GM21737 (cell line): ENCODE results near the gene OAS1.

Experiments
- ATAC-seq: cut with Tn5 transposase; IDR thresholded peaks from one replicate; pipeline ENCODE4 v1.9.1; 2021; ENCODE audit warnings: mild to moderate bottlenecking, moderate library complexity; ENCODE audit not compliant: unreplicated experiment

Gene OAS1

DNA sequence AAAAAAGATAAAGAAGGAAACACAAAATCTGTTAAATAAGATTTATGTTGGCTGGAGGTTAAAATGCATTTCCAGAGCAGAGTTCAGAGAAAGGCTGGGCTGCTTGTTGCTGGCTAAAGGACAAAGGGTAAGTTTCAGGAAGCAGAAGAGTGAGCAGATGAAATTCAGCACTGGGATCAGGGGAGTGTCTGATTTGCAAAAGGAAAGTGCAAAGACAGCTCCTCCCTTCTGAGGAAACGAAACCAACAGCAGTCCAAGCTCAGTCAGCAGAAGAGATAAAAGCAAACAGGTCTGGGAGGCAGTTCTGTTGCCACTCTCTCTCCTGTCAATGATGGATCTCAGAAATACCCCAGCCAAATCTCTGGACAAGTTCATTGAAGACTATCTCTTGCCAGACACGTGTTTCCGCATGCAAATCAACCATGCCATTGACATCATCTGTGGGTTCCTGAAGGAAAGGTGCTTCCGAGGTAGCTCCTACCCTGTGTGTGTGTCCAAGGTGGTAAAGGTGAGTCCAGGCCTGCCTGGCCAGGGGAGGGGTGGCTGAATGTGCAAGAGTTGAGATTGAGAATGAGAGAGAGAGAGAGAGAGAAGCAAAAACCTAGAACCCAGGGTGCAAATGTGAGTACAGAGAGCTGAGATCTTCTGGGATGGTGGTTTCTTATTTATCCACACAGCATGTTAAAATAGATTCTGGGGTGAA, at the start of gene OAS1:
Gene OAS1 (plus strand): TSS at position 251 of the 703 bp plus-strand sequence. CDS start 78 bp downstream, at position 329.
- peak; percentile 64 for ATAC-seq

DNA sequence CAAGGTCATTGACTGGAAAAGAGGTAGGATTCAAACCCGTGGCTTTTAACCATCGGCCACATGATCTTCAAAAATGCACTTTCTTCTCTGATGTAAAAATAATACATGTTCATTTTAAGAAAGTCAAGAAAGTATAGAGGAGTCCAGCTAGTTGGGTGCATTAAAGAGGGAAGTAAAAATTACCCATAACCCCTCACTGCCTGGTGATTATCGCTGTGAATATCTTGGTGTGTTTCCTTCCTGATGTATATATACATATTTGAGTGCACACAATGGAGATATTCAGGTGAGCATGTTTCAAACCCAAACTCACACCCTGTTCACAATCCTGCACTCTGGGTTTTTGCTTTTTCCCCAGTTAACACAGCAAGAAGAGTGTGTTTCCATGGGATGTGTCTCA, 47.5 kb upstream of the OAS1 start:
- no peak for ATAC-seq

DNA sequence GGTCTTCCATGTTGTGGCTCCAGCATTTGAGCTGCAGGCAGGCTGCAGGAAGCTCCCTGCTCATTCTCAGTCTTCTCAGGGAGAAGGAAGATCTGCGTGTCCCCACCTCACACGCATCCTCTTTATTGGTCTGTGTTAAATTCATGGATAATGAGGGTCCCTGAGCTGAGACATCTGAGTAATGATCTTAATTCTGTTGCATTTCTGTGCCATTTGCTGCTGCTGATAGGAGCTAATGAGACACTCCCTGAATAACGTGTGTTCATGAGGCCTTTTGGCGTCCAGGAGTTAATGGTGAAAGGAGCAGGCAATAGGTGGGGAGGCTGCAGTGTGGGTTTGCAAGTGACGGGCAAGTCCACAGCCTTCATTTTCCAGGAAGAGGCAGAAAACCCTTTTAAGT, 46.6 kb upstream of the OAS1 start:
- no peak for ATAC-seq

DNA sequence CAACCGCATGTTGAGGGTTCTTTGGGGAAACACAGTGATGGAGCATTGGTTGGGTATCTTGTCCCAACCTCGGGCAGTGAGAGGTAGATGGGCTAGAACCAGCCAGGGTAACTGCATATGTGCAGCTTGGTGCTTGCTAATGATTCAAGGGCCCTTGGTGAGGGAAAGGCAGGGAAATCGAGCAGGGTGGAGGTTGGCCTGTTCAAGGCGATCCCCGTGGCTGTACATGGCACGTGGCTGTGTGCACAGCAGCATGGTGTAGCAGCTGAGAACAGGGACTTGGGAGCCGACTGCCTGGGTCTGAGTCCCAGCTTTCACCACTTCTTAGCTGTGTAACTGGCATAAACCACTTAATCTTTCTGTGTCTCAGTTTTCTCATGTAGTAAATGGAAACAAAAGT, 45.5 kb upstream of the OAS1 start:
- ATAC-seq: no peak

DNA sequence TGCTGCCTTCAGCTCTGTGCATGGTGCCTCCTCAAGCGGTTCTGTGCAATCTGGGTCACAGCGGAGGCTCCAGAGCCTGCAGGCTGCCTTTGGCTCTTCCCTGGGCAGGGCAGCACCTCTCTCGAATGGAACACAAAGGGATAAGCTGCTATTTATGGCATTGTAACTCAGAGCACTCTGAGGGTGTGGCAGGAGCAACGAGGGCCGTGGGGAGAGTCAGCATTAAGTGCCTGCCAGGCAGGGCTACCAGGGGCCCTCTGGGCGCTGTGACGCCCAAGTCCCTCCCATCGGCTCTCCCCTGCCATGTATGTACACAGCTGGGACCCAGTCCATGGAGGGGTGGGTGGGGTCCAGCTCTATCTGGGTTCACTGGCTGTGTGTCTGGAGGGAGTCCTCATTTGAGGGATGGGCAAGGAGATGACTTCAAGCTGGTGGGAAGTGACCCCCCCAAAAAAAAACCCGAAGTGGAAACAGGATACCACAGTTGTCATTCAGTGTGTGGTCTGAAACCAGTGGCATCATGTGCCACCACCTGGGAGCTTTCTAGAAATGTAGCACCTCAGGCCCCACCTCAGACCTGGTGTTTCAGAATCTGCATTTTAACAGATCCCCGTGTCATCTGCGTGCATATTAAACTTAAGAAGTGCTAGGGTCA, 44.0 kb upstream of the OAS1 start:
- no peak for ATAC-seq

DNA sequence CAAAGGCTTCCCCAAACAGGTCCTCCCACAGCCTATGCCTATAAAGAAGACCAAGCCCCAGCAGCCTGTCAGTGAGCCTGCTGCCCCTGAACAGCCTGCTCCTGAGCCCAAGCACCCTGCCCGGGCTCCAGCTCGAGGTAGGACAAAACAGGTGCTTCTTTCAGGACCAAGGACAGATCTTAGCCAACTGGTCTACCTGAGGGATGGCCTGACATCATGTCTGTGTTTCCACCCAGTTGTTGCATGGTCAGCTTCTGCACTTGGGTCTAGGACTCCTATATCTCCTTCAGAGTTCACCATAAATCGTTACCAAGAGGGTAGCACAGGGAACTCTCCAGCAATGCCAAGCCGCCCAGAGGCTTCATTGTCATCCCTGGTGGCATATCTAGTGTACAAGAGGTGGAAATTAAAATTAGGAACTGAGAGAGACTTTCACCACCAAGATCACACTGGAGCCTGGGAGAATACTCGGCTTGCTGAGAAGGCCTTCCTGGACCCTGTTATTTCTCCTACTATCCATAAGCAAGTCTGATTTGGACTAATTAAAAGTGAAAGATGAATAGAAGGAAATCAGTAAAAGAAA, 38.2 kb upstream of the OAS1 start:
- no peak for ATAC-seq

DNA sequence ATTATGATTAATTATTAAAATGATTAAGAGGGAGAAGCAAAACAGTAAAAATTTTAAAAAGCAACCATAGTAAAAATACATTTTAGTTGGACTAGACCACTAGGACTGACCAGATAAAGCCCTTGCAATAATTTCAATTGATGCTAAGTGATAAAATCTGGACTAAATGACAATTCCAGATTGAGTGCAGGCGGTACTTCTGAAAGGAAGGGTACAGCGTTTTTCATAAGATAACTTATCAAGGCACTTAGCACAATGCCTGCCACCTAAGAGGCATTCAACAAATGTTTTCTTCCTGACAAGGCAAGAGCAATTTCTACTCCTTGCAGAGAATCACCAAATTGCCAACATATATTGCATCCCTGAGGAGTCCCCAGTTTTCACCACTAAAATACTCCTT, 37.7 kb upstream of the OAS1 start:
- ATAC-seq: no peak

DNA sequence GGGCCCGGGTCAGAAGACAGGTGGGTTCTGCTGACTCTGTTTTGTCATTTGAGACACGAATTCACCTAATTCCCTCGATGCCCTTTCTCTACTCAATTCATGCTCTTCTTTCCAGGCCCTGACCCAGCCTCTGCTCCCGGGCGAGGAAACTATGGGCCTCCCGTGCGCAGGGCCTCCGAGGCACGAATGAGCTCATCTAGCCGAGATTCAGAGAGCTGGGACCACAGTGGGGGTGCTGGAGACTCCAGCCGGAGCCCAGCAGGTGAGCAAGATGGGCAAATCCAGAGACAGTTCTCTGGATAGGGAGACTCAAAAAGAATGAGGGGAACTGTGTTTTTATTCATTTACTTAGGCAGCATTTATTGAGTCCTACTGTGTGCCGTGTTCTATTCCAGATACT, 37.0 kb upstream of the OAS1 start:
- no peak for ATAC-seq

DNA sequence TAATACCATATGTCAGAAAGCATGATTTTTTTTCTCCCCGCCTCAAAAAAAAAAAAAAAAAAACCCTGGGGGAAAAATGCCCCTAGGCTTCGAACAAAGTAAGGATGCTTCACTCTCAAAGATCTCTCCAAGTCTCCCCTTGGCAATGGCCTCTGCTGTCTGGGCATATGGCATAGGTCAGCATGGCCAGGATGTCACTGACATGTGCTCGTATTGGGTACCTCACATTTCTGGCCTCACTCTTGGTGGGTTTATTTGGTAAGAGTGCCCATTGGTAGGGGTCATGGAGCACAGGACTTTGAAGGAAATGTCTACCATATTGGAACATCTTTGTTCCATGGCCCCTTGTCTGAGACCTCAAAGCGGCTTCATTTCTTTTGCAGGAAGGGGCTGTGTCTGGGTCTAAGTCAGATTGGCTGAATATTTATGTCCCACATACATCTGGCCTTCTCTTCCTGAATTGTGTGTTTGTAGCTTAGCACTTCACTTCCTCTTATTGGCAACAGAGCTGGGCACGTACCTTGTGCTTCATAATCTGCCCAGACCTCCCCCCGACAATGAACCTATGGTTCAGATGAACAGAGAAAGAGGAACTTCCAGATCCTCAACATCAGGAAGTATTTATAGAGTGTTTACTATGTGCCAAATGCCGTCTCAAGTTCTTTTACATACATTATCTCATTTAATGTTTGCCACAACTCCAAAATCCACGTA, 36.3 kb upstream of the OAS1 start:
- no peak for ATAC-seq

DNA sequence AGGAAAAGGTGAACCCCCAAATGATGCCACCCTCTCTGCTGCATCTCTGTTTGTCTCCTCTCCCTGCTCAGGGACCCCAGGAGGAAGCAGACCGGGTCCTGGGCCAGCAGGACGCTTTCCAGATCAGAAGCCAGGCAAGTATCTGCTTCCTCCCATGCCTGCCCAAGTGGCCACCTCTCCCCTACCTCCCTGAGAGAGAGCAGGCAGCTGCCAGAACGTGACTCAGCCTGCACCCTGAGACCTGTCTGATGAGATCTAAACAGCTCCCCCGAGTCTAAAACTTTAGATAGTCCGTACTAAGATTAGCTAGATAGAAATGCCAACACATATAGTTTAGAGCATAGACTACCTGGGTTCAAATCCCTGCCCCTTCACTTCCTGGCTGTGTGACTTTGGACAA, 31.2 kb upstream of the OAS1 start:
- no peak for ATAC-seq

DNA sequence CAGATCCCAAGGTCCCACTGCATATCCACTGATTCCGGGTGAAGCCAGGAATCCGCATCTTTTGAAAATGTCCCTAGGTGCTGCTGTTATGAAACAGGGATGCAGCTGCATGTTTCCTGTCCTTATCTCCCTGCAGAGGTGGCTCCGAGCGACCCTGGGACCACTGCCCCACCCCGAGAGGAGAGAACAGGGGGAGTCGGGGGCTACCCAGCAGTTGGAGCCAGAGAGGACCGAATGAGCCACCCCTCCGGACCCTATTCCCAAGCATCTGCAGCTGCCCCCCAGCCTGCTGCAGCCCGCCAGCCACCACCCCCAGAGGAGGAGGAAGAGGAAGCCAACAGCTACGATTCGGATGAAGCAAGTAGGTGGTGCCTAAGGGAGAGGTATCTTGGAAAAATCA, 30.3 kb upstream of the OAS1 start:
- ATAC-seq: no peak

DNA sequence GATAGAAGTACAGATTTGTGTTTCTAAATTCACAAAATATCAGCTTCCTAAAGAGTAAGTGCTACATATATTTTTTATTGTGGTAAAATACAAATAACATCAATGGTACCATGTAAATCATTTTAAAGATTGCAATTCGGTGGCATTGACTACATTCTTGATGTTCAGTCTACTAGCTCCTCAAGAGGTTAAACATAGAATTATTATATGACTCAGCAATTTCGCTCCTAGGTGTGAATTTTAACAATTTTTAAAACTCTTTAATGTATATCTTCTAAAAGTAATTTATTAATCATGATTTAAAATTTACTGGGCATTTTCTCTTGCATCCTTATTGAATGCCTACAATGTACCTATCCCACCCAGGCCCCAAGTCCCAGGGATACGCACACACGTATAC, 29.8 kb upstream of the OAS1 start:
- no peak for ATAC-seq

DNA sequence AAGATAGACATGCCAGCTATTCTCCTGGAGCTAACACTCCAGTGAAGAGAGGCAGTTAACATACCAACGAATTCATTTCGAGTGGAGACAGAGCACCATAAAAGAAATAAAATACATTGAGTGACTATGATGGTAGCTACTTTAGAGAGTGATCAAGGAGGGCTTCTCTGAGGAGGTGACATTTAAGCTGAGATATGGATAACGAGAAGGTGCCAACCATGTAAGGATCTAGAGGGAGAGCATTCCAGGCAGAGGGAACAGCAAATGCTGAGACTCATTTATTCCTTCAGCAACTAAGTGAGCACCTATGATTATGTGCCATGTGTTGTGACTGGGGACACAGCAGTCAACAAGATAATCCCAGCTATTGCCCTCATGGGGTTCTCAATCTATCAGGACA, 28.3 kb upstream of the OAS1 start:
- ATAC-seq: no peak

DNA sequence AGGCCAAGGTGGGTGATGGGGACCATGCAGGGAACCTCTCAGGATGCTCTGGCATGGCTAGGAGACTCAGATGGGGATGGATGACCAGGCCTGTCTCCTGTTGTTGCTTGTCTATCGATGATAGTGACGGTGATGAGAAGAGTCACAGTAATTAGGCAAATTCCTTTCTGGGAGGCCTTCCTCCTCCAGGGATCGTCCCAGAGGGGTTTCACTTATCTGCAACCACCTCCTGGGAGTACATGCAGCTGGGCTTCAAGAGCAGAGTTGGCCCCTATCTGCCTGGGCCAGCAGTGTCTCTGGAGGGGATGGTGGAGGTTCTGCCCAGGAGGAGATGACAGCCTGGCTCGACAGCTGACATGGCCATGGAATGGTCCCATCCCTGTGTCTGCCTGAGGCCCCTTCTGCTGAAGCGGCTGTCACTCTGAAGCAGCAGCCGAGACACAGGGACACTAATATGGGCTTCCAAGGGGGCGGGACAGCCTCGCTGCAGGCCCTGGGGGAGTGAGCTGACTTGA, 27.5 kb upstream of the OAS1 start:
- ATAC-seq: no peak

DNA sequence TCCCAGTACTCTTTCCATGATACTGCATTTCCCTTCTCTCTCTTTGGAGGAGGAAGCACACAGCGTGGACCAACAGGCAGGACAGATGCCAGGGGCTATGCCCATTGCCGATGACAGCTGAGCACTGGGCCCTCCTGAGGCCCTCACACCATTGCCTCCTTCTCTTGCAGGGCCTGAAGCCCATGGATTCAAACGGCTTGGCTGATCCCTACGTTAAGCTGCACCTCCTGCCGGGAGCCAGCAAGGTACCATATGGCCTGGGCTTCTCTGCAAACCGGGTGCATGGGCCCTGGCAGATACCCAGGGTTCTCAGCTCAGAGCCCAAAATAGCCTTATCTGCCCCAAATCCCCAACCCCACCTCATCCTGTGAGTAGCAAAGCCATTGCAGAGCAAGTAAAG, 25.2 kb upstream of the OAS1 start:
- no peak for ATAC-seq

DNA sequence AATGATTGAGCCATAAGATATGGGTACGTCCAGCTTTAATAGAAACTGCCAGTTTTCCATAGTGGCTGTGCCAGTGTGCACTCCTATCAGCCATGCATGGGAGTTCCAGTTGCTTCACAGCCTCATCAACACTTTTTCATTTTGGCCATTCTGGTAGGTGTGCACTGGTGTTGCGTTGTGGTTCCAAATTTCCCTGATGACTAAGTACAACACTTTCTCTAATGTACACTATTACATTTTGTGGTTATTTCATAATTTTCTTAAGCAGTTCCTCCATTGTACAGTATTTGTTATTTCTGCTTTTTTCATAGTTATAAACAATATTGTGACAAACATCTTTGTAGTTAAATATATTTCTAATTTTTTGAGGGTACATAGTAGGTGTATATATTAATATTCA, 21.5 kb upstream of the OAS1 start:
- no peak for ATAC-seq

DNA sequence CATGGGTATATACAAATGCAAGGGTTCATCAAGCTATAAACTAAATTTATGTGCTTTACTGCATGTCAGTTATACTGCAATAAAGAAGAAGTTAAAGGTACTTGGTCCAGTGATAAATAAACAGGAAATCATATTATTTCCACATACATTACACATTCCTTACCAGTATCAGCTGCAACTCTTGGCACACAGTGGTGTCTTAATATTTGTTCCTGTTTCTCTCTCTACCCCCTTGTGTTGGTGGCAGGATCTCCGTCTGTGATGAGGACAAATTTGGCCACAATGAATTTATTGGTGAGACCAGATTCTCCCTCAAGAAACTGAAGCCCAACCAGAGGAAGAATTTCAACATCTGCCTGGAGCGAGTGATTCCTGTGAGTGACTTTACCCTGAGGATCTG, 19.2 kb upstream of the OAS1 start:
- ATAC-seq: no peak

DNA sequence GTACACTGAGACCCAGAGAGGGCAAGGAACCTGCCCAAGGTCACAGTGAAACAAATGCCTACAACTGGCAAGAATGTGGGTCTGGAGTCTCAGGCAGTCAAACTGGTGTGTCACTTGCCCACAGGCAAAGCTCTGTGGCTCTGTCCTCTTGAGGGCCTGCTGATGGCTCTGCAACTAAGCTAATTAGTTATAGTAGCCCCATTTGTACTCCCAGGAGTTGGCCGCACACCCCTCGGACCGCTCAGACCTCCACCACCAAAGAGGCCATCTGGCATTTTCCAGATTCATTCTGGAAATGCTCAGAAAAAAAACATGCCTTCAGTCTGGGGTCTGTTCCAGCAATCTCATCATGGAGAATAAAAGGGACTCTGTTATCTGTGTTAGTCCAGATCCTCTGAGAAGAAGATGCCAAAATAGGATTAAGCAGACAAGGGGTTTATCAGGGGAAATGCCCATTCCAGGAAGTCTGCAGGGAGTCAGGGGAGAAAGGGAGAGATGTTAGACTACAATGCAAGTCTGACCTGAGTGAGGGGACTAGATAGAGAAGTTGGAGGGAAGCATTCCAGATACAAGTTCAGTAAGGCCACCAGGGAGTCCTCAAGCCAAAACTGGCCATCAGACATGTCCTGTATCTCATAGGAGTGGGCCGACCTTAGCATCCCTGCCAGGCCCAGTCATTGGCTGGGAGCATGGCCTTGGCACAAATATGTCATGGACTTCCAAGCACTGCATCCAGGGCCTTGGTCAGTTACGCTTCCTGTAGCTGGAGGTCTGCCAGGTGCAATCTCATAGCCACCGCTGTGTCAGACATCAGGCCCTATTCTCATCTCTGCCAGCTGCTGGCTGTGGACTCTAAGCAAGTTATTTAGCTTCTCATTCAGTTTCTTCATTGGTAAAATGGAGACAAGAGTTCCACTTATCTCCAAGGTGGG, 15.4 kb upstream of the OAS1 start:
- ATAC-seq: no peak

DNA sequence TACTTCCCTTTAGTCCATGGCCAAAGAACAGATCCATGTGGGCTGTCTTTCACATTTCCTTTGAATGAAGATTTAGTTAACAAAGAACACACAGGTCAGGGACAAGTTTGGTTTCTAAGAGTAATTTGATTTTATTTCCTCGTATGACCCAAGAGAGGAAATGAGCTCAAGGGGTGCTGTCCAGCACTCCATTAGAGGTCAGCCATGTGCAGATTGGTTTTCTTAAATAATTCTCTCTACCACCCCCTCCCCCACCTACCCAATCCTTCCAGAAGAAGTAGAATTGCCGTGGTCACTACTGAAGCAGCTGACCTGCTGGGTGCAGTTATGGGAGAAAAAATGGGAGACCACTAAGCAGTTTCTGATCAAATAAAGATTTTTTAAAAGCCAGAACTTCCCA, 13.9 kb upstream of the OAS1 start:
- ATAC-seq: no peak

DNA sequence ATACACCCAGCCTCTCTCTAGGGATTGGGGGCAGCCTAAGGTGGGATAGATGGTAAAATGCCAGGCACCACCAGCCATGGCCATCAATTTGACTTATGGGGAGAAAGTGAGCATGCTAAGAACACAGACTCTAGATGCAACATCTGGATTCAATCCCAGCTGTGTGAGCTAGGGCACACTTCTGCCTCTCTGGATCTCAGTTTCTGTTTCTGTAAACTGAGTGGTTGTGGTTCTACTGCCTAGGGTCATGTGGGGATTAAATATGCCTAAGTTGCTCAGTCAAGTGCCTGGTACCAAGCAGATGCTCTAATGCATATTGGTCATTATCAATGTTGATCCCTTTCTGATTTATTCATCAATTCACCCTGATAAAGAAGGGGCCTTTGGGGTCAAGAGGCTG, 12.6 kb upstream of the OAS1 start:
- ATAC-seq: no peak

DNA sequence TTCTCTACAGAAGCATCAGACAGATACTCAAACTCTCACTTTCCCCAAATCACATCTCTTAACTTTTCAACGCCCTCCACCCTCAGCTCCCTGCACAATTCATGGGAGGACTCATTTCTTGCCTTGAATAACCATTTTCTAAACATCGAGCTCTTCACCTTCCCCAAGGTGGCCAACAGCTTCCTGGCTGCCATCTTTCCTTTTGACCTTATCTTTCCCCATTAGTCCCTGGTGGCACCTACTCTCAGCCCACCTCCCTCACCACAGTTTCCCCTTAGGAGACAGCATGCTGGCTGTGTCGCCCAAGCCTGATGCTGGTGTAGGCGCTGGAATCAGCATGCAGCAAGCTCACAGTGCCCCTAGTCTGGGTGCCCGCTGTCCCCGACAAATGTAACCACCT, 8.4 kb upstream of the OAS1 start:
- no peak for ATAC-seq
